C4-2B (cell line): ENCODE measurements around the gene ASGR1.

Experiments
- ZFX ChIP-seq: fragments of 450-650 bp; IDR thresholded peaks from 2 replicates; pipeline ENCODE4 v1.6.1; 2017
- TF ChIP-seq, protein P1 (sequence below): fragments of 450-650 bp; conservative IDR thresholded peaks from 2 replicates; pipeline ENCODE4 v1.5.1; 2017; ENCODE audit warnings: mild to moderate bottlenecking

DNA sequence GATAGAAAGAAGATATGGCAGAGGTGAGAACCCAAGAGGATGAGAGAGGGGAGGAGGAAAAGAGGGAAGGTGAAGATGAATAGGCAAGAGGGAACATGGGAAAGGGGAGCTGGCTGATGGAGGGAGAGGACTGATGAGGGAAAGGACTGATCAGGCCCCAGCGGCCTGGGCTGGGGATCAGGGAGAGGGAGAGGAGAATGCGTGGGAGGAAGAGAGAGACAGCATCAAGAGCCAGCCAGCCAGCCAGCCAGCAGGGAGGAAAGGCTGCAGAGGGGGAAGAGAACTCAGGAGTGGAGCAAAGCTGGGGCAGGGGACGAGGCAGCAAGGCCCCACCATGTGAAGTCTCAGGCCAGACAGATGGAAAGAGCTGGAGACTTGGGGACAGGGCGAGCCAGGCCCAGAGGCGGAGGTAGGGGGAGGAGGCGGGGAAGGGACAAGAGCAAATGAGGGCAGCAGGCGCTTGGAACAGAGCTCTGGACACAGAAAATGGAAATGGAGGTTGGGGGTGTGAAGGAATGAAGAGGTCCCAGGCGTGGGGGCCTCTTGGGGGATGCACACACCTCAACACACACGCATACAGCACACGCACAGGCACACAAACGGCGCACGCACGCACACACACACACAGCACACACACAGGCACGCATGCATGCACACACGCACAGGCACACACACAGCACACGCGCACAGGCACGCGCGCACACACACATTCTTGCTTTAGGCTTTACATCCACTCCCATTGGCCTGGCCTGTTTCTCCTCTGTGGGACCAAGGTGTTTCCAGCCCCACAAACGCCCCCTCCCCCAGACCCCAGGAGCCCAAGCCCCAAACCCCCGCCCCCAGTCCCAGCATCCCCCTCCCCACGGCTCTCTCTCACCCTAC lies 28.2 kb upstream of the ASGR1 start:
- TF ChIP-seq, protein P1, sequence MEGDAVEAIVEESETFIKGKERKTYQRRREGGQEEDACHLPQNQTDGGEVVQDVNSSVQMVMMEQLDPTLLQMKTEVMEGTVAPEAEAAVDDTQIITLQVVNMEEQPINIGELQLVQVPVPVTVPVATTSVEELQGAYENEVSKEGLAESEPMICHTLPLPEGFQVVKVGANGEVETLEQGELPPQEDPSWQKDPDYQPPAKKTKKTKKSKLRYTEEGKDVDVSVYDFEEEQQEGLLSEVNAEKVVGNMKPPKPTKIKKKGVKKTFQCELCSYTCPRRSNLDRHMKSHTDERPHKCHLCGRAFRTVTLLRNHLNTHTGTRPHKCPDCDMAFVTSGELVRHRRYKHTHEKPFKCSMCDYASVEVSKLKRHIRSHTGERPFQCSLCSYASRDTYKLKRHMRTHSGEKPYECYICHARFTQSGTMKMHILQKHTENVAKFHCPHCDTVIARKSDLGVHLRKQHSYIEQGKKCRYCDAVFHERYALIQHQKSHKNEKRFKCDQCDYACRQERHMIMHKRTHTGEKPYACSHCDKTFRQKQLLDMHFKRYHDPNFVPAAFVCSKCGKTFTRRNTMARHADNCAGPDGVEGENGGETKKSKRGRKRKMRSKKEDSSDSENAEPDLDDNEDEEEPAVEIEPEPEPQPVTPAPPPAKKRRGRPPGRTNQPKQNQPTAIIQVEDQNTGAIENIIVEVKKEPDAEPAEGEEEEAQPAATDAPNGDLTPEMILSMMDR: no peak
- TF ChIP-seq ZFX: no peak
